Adrenal gland (tissue), 5 donors: Measurements from ENCODE around the gene VAMP5.

Experiments used
- CTCF ChIP-seq, 6 experiments: fragments of 450-650 bp in 4 of 6; fragments of 200-600 bp in 2 of 6; sonication (generic) in 1 of 6; IDR thresholded peaks; 1 replicate in 5 of 6; 2 replicates in 1 of 6; pipeline versions ENCODE4 v1.5.1 to v1.8.0; 2016 to 2021; ENCODE audit warnings: antibody characterized with exemption in 6 of 6, mild to moderate bottlenecking in 2 of 6, moderate library complexity in 1 of 6
- POLR2A ChIP-seq, 2 donors: fragments of 450-650 bp; IDR thresholded peaks; one replicate each; pipeline ENCODE4 v1.6.1; 2017; ENCODE audit warnings: antibody characterized with exemption in 2 of 2, mild to moderate bottlenecking in 2 of 2, moderate library complexity in 1 of 2
- donor health status: DM: no; HTN: no; CAD: no.

GRCh38 chr2:85591563-85591962 is 7.3 kb downstream of the VAMP5 start:
- TF ChIP-seq CTCF (IDR thresholded peaks at IDR 0.05) (no peak), POLR2A (IDR thresholded peaks at IDR 0.05) (no peak)
